ENCODE results near the gene PRKAR2B.

PRKAR2B gene

GRCh38 chr7:107016312-107016711 is 28.2 kb upstream of the PRKAR2B start:
- no peaks in the 10 kb centered on the region for H3K27me3 ChIP-seq (ENCODE audit: low read depth, low read length)
- no peak overlapping the region for H3K4me2 ChIP-seq (ENCODE audit: low read length)
- H3K9ac ChIP-seq (ENCODE audit: low read length): no peak overlapping the region
- no peaks in the 10 kb centered on the region for H3K79me2 ChIP-seq (ENCODE audit: low read length)
- no peak overlapping the region for H3K4me3 ChIP-seq (ENCODE audit: low read length)
- no peaks in the 10 kb centered on the region for H3K36me3 ChIP-seq (replicated peaks; ENCODE audit: low read depth, low read length)
- TF ChIP-seq, protein P1, sequence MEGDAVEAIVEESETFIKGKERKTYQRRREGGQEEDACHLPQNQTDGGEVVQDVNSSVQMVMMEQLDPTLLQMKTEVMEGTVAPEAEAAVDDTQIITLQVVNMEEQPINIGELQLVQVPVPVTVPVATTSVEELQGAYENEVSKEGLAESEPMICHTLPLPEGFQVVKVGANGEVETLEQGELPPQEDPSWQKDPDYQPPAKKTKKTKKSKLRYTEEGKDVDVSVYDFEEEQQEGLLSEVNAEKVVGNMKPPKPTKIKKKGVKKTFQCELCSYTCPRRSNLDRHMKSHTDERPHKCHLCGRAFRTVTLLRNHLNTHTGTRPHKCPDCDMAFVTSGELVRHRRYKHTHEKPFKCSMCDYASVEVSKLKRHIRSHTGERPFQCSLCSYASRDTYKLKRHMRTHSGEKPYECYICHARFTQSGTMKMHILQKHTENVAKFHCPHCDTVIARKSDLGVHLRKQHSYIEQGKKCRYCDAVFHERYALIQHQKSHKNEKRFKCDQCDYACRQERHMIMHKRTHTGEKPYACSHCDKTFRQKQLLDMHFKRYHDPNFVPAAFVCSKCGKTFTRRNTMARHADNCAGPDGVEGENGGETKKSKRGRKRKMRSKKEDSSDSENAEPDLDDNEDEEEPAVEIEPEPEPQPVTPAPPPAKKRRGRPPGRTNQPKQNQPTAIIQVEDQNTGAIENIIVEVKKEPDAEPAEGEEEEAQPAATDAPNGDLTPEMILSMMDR (IDR thresholded peaks at IDR 0.05; ENCODE audit: low read depth, low read length): no peak
- no peak for TF ChIP-seq EZH2phosphoT487 (IDR thresholded peaks at IDR 0.05; ENCODE audit: low read depth)
- no peak overlapping the region for H3K27ac ChIP-seq (ENCODE audit: low read length)
- 0 out of 2 replicates have a peak overlapping the region, but pooled peaks have one; percentile 6 for H2AFZ ChIP-seq (ENCODE audit: low read depth, low read length)
- H3K9me3 ChIP-seq (ENCODE audit: insufficient read depth, low read length): no peaks in the 10 kb centered on the region
- no peaks in the 10 kb centered on the region for H3K4me1 ChIP-seq (ENCODE audit: low read length)
- H4K20me1 ChIP-seq (ENCODE audit: insufficient read depth, low read length): no peaks in the 10 kb centered on the region

DNA sequence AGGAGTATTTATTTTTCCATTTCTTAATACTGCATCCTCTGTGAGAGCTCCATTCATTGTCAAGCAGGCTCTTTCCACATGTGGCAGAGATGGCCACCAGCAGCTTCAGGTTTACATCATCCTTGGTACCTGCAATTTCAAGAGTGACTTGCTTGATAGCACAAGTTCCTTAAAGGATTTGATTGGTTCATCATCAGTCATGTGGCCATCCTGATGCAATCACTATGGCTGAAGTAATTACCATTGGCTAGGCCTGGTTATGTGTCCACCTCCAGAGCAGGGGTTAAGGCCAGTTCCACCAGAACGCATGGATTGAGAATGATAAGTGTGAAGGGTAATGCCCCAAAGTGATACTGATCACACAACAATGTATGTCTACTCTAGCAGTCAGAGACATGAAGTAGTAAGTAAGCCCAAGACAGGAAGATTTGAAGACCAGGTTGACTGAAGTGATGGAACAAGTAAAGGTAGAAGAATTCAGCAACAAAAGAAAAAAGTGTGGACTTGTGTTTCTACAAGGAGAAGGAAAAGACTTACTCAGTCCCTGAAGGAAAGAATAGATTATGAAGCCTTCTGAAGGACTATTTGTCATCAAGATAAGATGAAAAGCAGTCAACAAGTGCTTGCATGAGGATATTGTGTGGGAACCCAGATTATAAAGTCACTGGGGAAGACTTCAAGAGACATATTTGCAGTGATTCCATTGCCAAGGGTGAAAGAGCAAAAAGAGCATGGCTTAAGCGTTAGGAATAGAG is 26.4 kb upstream of the PRKAR2B start:
- no peak overlapping the region for H2AFZ ChIP-seq (ENCODE audit: low read depth, low read length)
- H3K36me3 ChIP-seq (replicated peaks; ENCODE audit: low read depth, low read length): no peaks in the 10 kb centered on the region

DNA sequence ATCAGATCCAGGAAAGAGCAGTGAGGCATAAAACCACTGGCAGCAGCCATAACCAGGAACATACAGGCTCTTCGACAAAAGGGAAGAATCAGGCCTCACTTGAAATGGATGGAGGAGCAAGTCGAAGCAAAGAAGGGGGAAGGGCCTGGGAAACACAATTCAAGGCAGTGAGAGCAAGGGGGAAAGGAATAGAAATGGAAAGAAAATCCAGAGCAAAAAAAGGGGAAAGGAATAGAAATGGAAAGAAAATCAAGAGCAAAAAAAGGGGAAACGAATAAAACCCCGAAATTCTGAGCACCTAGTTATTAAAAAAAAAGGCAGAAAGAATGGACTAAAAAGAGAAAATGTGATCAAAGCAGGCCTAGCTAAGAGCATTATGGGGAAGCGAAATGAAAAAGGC is 24.1 kb upstream of the PRKAR2B start:
- Histone ChIP-seq H3K4me3 (ENCODE audit: low read length) (no peak overlapping the region), H3K4me2 (ENCODE audit: low read length) (no peak overlapping the region), H3K9ac (ENCODE audit: low read length) (no peak overlapping the region), H3K27me3 (ENCODE audit: low read depth, low read length) (no peaks in the 10 kb centered on the region), H3K4me1 (ENCODE audit: low read length) (no peaks in the 10 kb centered on the region), H3K27ac (ENCODE audit: low read length) (no peak overlapping the region), H3K79me2 (ENCODE audit: low read length) (no peaks in the 10 kb centered on the region), H3K9me3 (ENCODE audit: insufficient read depth, low read length) (no peaks in the 10 kb centered on the region), H2AFZ (ENCODE audit: low read depth, low read length) (no peak overlapping the region), H3K36me3 (replicated peaks; ENCODE audit: low read depth, low read length) (no peaks in the 10 kb centered on the region), H4K20me1 (ENCODE audit: insufficient read depth, low read length) (no peaks in the 10 kb centered on the region)
- TF ChIP-seq, protein P1 (IDR thresholded peaks at IDR 0.05; ENCODE audit: low read depth, low read length): no peak
- no peak for TF ChIP-seq EZH2phosphoT487 (IDR thresholded peaks at IDR 0.05; ENCODE audit: low read depth)

More for the DNA sequence above, 26.4 kb upstream of the PRKAR2B start:
- no peak for TF ChIP-seq EZH2phosphoT487 (IDR thresholded peaks at IDR 0.05; ENCODE audit: low read depth)
- TF ChIP-seq, protein P1 (IDR thresholded peaks at IDR 0.05; ENCODE audit: low read depth, low read length): no peak
- H4K20me1 ChIP-seq (ENCODE audit: insufficient read depth, low read length): no peaks in the 10 kb centered on the region
- H3K27ac ChIP-seq (ENCODE audit: low read length): no peak overlapping the region
- H3K4me3 ChIP-seq (ENCODE audit: low read length): no peak overlapping the region
- H3K9ac ChIP-seq (ENCODE audit: low read length): no peak overlapping the region
- H3K27me3 ChIP-seq (ENCODE audit: low read depth, low read length): no peaks in the 10 kb centered on the region
- H3K9me3 ChIP-seq (ENCODE audit: insufficient read depth, low read length): no peaks in the 10 kb centered on the region
- no peaks in the 10 kb centered on the region for H3K79me2 ChIP-seq (ENCODE audit: low read length)
- no peaks in the 10 kb centered on the region for H3K4me1 ChIP-seq (ENCODE audit: low read length)
- no peak overlapping the region for H3K4me2 ChIP-seq (ENCODE audit: low read length)

DNA sequence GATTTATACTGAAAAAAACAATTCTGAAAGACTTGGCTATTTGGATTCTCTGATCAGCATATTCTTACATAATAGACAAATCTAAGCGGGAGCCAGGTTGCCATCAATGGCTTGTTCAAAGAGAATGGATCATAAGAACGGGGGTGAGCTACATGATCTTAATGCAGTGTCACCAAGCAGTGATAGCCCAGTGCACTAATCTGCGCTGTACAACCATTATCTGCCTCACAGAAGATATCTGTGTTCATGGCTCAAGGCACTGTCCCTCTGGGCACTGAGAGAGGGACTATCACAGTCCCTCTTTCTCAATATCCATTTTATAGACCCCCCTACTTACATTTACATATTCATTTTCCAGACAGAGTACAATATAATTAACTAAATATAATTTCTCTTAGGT is 22.9 kb upstream of the PRKAR2B start:
- Histone ChIP-seq H3K4me1 (ENCODE audit: low read length) (no peaks in the 10 kb centered on the region), H3K4me2 (ENCODE audit: low read length) (no peak overlapping the region), H3K36me3 (replicated peaks; ENCODE audit: low read depth, low read length) (no peaks in the 10 kb centered on the region), H3K9me3 (ENCODE audit: insufficient read depth, low read length) (no peaks in the 10 kb centered on the region), H4K20me1 (ENCODE audit: insufficient read depth, low read length) (no peaks in the 10 kb centered on the region), H3K9ac (ENCODE audit: low read length) (no peak overlapping the region), H3K79me2 (ENCODE audit: low read length) (no peaks in the 10 kb centered on the region), H2AFZ (ENCODE audit: low read depth, low read length) (no peak overlapping the region), H3K27me3 (ENCODE audit: low read depth, low read length) (no peaks in the 10 kb centered on the region), H3K4me3 (ENCODE audit: low read length) (no peak overlapping the region), H3K27ac (ENCODE audit: low read length) (no peak overlapping the region)
- TF ChIP-seq, protein P1 (IDR thresholded peaks at IDR 0.05; ENCODE audit: low read depth, low read length): no peak
- TF ChIP-seq EZH2phosphoT487 (IDR thresholded peaks at IDR 0.05; ENCODE audit: low read depth): no peak

Data from OCI-LY3 (cell line).